Measurements from ENCODE around the gene C1QTNF4.

- TF ChIP-seq CTCF (IDR thresholded peaks at IDR 0.05) = no peak
- TF ChIP-seq POLR2A (IDR thresholded peaks at IDR 0.05) = no peak
Observed at GRCh38 chr11:47569646-47570045, 24.6 kb downstream of the C1QTNF4 start.

Measured in Peyer's patch (tissue), 4 donors.